Liver (tissue), 9 donors: ENCODE data around the gene GATAD2B. TPM values are rescaled to one million over a fixed set of nuclear protein-coding genes. Genes with fewer than 3 reads are reported as not detected.

Experiments
- DNase-seq: peaks from one replicate; pipeline ENCODE4 v3.0.0-alpha.2; 2017; ENCODE audit warnings: low spot score
- H3K27ac ChIP-seq, 2 donors: one replicate each; pipeline ENCODE4 v1.7.0; 2013; ENCODE audit warnings: inconsistent platforms in 2 of 2, low read length in 2 of 2, control low read depth in 1 of 2, low read depth in 1 of 2, mild to moderate bottlenecking in 1 of 2
- H3K27me3 ChIP-seq, 4 donors: one replicate each; pipeline versions ENCODE4 v1.6.1 to v1.7.0; 2013; ENCODE audit warnings: low read length in 3 of 4, inconsistent platforms in 1 of 4, mild to moderate bottlenecking in 1 of 4, moderate library complexity in 1 of 4; ENCODE audit not compliant: control insufficient read depth in 4 of 4, insufficient read depth in 4 of 4
- H3K36me3 ChIP-seq, 4 donors: one replicate each; pipeline versions ENCODE4 v1.6.1 to v1.7.0; 2013; ENCODE audit warnings: low read length in 3 of 4, mild to moderate bottlenecking in 3 of 4, low read depth in 1 of 4, moderate library complexity in 1 of 4; ENCODE audit not compliant: control insufficient read depth in 4 of 4, insufficient read depth in 3 of 4
- H3K4me1 ChIP-seq, 4 donors: one replicate each; pipeline versions ENCODE4 v1.6.1 to v1.7.0; 2013; ENCODE audit warnings: low read length in 3 of 4, mild to moderate bottlenecking in 3 of 4, moderate library complexity in 1 of 4; ENCODE audit not compliant: control insufficient read depth in 4 of 4, insufficient read depth in 4 of 4
- H3K4me3 ChIP-seq, 3 donors: one replicate each; pipeline versions ENCODE4 v1.6.1 to v1.7.0; 2013; ENCODE audit warnings: low read length in 3 of 3, control low read depth in 1 of 3, low read depth in 1 of 3, mild to moderate bottlenecking in 1 of 3
- H3K9ac ChIP-seq, 2 donors: one replicate each; pipeline ENCODE4 v1.7.0; 2013; ENCODE audit warnings: low read length in 2 of 2, mild to moderate bottlenecking in 2 of 2, moderate library complexity in 2 of 2, control low read depth in 1 of 2, low read depth in 1 of 2
- H3K9me3 ChIP-seq, 4 donors: one replicate each; pipeline versions ENCODE4 v1.6.1 to v1.7.0; 2013; ENCODE audit warnings: low read length in 3 of 4; ENCODE audit not compliant: control insufficient read depth in 4 of 4
- EGR1 ChIP-seq, 2 donors: IDR thresholded peaks; 2 replicates each; pipeline ENCODE4 v1.6.1; 2016 to 2018; ENCODE audit warnings: antibody characterized with exemption in 2 of 2, low read depth in 2 of 2
- FOXA1 ChIP-seq: IDR thresholded peaks from 2 replicates; pipeline ENCODE4 v1.6.1; 2016; ENCODE audit warnings: antibody characterized with exemption
- FOXA2 ChIP-seq: IDR thresholded peaks from 2 replicates; pipeline ENCODE4 v1.6.1; 2016; ENCODE audit warnings: antibody characterized with exemption
- GABPA ChIP-seq, 2 donors: IDR thresholded peaks in 1 of 2; conservative IDR thresholded peaks in 1 of 2; 2 replicates each; pipeline ENCODE4 v1.6.1; 2016; ENCODE audit warnings: antibody characterized with exemption in 2 of 2, mild to moderate bottlenecking in 1 of 2, moderate library complexity in 1 of 2
- HNF4A ChIP-seq, 2 donors: conservative IDR thresholded peaks; 2 replicates each; pipeline ENCODE4 v1.6.1; 2016; ENCODE audit warnings: antibody characterized with exemption in 2 of 2, mild to moderate bottlenecking in 2 of 2
- HNF4G ChIP-seq: IDR thresholded peaks from 2 replicates; pipeline ENCODE4 v1.6.1; 2016; ENCODE audit warnings: antibody characterized with exemption
- JUND ChIP-seq, 2 donors: IDR thresholded peaks; 2 replicates each; pipeline ENCODE4 v1.6.1; 2016; ENCODE audit warnings: antibody characterized with exemption in 2 of 2
- NR2F2 ChIP-seq: IDR thresholded peaks from 2 replicates; pipeline ENCODE4 v1.6.1; 2016; ENCODE audit warnings: antibody characterized with exemption
- RAD21 ChIP-seq, 2 donors: IDR thresholded peaks; 2 replicates each; pipeline ENCODE4 v1.6.1; 2016; ENCODE audit warnings: antibody characterized with exemption in 2 of 2, mild to moderate bottlenecking in 2 of 2
- RXRA ChIP-seq, 2 donors: IDR thresholded peaks; 2 replicates each; pipeline ENCODE4 v1.6.1; 2017 to 2018; ENCODE audit warnings: antibody characterized with exemption in 2 of 2, mild to moderate bottlenecking in 1 of 2
- SP1 ChIP-seq: IDR thresholded peaks from 2 replicates; pipeline ENCODE4 v1.6.1; 2018; ENCODE audit warnings: antibody characterized with exemption, mild to moderate bottlenecking
- TAF1 ChIP-seq: conservative IDR thresholded peaks from 2 replicates; pipeline ENCODE4 v1.6.1; 2016; ENCODE audit warnings: antibody characterized with exemption, mild to moderate bottlenecking
- YY1 ChIP-seq: IDR thresholded peaks from 2 replicates; pipeline ENCODE4 v1.6.1; 2016; ENCODE audit warnings: antibody characterized with exemption, mild to moderate bottlenecking
- WGBS: extraction: QIAGEN DNeasy Blood & Tissue Kit; methylation state at CpG from one replicate; pipeline ENCODE4 v1.1.7; 2013; 5-methylcytosine and 5-hydroxymethylcytosine counted together
- polyA plus RNA-seq, 2 donors: library from polyadenylated mRNA; stranded (reverse) in 1 of 2; unstranded in 1 of 2; fragments of 200-250 nt in 1 of 2; fragments of >200 nt in 1 of 2; fragmentation: Nextera tagmentation in 1 of 2; extraction: Ambion mirVana in 1 of 2; gene quantifications; one replicate each; pipeline versions ENCODE4 v1.2.1 to v1.2.3, GENCODE V29; 2013 to 2015
- total RNA-seq, 2 donors: library from RNA; depleted of rRNA; stranded (reverse); fragments of >200 nt; gene quantifications; one replicate each; pipeline ENCODE4 v1.2.3, GENCODE V29; 2014
- TF ChIP-seq, protein P1 (sequence below): fragments of 150-350 bp; IDR thresholded peaks from 2 replicates; pipeline ENCODE4 v1.5.1; 2017; ENCODE audit warnings: improper control_type of control experiment, low read depth, low read length; ENCODE audit not compliant: missing input control
- TF ChIP-seq, protein P2 (sequence below): IDR thresholded peaks from 2 replicates; pipeline ENCODE4 v1.6.1; 2016; ENCODE audit warnings: antibody characterized with exemption, mild to moderate bottlenecking
- TF ChIP-seq, protein P3 (sequence below): IDR thresholded peaks from 2 replicates; pipeline ENCODE4 v1.6.1; 2016; ENCODE audit warnings: antibody characterized with exemption
- TF ChIP-seq, protein P4 (sequence below): IDR thresholded peaks from 2 replicates; pipeline ENCODE4 v1.6.1; 2016; ENCODE audit warnings: antibody characterized with exemption
- TF ChIP-seq, protein P5 (sequence below): IDR thresholded peaks from 2 replicates; pipeline ENCODE4 v1.6.1; 2016; ENCODE audit warnings: antibody characterized with exemption
- donor health status: healthy.
- donor health status: healthy.
- donor health status: healthy.
- donor health status: healthy.
- donor health status: healthy.

The GATAD2B gene
- total and polyA plus RNA-seq, 4 donors: 3.2 to 4.9 (median 3.9) TPM

DNA sequence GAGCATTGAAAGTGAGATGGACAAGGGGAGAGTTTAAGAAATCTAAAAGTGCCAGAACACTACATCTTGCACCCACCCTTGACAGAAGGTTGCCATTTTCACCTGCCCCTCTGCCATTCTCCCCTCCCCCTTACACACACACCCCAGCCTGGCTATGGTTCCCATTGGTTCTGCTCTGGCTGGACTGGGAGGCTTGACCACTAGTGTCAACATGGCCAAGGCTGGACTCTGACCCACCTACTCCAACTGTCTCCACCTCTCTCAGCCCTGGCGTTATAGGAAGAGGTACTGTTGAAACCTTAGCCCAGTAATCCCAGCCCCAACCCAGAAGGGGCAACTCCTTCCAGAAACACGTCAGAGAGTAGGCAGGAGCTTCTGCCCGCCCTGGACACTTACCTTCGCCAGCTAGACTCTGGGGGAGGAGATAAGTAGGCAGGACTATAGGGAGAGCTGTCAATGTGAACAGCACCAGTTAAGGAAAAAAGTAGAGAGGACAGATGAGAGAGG, 31.1 kb upstream of the GATAD2B start:
- Histone ChIP-seq H3K27me3 (no peaks in the 10 kb centered on the region), H3K9me3 (no peaks in the 10 kb centered on the region), H3K4me3 (no peak overlapping the region), H3K36me3 (peaks cover 9 to 32% (median 24%) of the 10 kb centered on the region in 4 donors), H3K27ac (peak overlapping the region; percentile 48 to 55), H3K9ac (peak overlapping the region; percentile 20 to 39), H3K4me1 (peaks cover 10 to 49% (median 43%) of the 10 kb centered on the region in 4 donors)
- TF ChIP-seq FOXA2: peak; percentile 99
- TF ChIP-seq RAD21 (IDR thresholded peaks at IDR 0.05): peak; percentile 32 to 62
- TF ChIP-seq, protein P1, sequence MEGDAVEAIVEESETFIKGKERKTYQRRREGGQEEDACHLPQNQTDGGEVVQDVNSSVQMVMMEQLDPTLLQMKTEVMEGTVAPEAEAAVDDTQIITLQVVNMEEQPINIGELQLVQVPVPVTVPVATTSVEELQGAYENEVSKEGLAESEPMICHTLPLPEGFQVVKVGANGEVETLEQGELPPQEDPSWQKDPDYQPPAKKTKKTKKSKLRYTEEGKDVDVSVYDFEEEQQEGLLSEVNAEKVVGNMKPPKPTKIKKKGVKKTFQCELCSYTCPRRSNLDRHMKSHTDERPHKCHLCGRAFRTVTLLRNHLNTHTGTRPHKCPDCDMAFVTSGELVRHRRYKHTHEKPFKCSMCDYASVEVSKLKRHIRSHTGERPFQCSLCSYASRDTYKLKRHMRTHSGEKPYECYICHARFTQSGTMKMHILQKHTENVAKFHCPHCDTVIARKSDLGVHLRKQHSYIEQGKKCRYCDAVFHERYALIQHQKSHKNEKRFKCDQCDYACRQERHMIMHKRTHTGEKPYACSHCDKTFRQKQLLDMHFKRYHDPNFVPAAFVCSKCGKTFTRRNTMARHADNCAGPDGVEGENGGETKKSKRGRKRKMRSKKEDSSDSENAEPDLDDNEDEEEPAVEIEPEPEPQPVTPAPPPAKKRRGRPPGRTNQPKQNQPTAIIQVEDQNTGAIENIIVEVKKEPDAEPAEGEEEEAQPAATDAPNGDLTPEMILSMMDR: no peak
- TF ChIP-seq, protein P2, sequence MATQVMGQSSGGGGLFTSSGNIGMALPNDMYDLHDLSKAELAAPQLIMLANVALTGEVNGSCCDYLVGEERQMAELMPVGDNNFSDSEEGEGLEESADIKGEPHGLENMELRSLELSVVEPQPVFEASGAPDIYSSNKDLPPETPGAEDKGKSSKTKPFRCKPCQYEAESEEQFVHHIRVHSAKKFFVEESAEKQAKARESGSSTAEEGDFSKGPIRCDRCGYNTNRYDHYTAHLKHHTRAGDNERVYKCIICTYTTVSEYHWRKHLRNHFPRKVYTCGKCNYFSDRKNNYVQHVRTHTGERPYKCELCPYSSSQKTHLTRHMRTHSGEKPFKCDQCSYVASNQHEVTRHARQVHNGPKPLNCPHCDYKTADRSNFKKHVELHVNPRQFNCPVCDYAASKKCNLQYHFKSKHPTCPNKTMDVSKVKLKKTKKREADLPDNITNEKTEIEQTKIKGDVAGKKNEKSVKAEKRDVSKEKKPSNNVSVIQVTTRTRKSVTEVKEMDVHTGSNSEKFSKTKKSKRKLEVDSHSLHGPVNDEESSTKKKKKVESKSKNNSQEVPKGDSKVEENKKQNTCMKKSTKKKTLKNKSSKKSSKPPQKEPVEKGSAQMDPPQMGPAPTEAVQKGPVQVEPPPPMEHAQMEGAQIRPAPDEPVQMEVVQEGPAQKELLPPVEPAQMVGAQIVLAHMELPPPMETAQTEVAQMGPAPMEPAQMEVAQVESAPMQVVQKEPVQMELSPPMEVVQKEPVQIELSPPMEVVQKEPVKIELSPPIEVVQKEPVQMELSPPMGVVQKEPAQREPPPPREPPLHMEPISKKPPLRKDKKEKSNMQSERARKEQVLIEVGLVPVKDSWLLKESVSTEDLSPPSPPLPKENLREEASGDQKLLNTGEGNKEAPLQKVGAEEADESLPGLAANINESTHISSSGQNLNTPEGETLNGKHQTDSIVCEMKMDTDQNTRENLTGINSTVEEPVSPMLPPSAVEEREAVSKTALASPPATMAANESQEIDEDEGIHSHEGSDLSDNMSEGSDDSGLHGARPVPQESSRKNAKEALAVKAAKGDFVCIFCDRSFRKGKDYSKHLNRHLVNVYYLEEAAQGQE: peak; percentile 90
- TF ChIP-seq HNF4G: peak; percentile 94
- TF ChIP-seq NR2F2: no peak
- TF ChIP-seq, protein P3, sequence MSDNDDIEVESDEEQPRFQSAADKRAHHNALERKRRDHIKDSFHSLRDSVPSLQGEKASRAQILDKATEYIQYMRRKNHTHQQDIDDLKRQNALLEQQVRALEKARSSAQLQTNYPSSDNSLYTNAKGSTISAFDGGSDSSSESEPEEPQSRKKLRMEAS: peak; percentile 46
- peak; percentile 95 for TF ChIP-seq YY1
- TF ChIP-seq SP1: peak; percentile 99
- TF ChIP-seq GABPA (IDR thresholded peaks at IDR 0.05 in 1 of 2, conservative IDR thresholded peaks at IDR 0.05 in 1 of 2): peak in 1 of 2 donors; percentile 59
- TF ChIP-seq HNF4A (conservative IDR thresholded peaks at IDR 0.05): peak; percentile 97 to 98
- peak; percentile 98 for TF ChIP-seq FOXA1
- TF ChIP-seq TAF1: peak; percentile 85
- TF ChIP-seq RXRA (IDR thresholded peaks at IDR 0.05): peak; percentile 88 to 91
- TF ChIP-seq EGR1 (IDR thresholded peaks at IDR 0.05; ENCODE audit: low read depth in 2 of 2): no peak
- TF ChIP-seq JUND (IDR thresholded peaks at IDR 0.05): peak; percentile 85 to 86
- TF ChIP-seq, protein P4, sequence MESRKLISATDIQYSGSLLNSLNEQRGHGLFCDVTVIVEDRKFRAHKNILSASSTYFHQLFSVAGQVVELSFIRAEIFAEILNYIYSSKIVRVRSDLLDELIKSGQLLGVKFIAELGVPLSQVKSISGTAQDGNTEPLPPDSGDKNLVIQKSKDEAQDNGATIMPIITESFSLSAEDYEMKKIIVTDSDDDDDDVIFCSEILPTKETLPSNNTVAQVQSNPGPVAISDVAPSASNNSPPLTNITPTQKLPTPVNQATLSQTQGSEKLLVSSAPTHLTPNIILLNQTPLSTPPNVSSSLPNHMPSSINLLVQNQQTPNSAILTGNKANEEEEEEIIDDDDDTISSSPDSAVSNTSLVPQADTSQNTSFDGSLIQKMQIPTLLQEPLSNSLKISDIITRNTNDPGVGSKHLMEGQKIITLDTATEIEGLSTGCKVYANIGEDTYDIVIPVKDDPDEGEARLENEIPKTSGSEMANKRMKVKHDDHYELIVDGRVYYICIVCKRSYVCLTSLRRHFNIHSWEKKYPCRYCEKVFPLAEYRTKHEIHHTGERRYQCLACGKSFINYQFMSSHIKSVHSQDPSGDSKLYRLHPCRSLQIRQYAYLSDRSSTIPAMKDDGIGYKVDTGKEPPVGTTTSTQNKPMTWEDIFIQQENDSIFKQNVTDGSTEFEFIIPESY: peak; percentile 75
- TF ChIP-seq, protein P5, sequence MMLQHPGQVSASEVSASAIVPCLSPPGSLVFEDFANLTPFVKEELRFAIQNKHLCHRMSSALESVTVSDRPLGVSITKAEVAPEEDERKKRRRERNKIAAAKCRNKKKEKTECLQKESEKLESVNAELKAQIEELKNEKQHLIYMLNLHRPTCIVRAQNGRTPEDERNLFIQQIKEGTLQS: no peak
- DNase-seq: peak; percentile 55
- 42% methylated on average over 4 of the region's 4 CpGs for WGBS
